KBM-7 (cell line): Measurements from ENCODE around the gene ABCG1.
A peak's percentile ranks its signal among the peaks of the same experiment; 100 is the strongest.

Experiments
- DNase-seq: peaks from one replicate; pipeline ENCODE4 v3.0.0-alpha.2; 2015
- in situ Hi-C: fragments of 300-500 bp; cut with MboI; formaldehyde crosslinking; loops from 2 replicates; pipeline ENCODE4 v1.14.3; 2020; ENCODE audit warnings: low sequenced_read_pairs, low pct_unique_long_range_greater_than_20kb, mixed read lengths

Gene ABCG1

DNA sequence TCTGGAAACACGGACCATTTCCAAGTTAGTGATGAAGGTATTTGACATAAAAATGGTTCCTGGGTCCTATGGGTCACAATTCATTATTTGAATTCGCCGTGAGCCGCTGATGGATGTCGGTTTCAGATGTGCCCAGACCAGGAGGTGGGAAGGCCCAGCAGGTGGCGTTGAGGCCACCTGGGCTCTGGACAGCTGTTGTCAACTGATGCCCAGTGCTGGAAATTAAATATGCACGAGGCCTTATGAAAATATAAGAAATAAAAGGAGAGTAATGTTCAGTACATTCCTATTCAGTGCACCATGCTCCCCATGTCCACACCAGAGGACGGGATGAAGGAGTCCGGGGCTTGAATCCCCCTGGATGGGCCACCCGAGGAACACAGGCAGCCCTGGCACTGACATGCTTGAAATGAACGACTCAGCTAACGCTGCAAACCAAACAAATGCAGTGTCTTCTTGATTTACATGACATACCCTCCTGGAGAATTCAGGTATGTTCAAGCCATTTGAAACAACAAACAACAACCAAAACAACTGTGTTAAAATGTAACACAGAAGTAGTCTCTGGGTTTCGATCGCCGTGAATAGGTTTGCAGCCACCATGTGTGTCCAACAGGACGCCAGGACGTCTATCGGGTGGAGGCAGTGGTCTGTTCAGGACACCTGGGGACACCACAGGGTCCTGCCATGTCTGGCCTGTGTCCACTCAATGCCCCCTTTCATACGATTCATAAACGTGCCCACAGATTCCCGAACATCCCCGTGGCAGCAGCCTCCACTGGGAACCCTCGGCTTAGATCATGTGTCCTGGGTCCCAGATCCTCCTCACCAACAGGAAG is 90.2 kb downstream of the ABCG1 start:
- no peak for DNase-seq
- in situ Hi-C loops = no loop called here

DNA sequence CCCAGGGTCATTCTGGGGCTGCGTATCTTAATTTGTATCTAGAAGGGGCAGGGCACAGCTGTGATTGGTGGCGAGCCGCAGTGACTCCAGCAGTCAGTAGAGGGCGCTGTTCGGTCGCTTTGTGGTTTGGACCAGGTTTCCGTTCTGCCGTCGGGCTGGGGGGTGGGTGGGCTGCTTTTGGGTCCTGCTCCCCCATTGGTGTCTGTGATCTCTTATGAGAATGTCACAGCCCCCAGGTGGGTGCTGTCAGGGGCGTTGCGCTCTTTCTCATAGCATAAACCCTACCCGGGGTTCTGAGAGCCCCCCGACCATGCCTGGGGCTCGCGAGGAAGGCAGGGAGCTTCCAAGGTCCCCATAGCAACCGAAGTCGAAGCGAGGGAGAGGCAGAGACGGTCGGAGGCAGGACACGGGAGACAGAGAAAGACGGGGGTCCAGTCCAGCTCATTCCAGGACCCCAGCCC is 90.8 kb downstream of the ABCG1 start:
- DNase-seq = peak; percentile 59
- in situ Hi-C loops = no loop called here

DNA sequence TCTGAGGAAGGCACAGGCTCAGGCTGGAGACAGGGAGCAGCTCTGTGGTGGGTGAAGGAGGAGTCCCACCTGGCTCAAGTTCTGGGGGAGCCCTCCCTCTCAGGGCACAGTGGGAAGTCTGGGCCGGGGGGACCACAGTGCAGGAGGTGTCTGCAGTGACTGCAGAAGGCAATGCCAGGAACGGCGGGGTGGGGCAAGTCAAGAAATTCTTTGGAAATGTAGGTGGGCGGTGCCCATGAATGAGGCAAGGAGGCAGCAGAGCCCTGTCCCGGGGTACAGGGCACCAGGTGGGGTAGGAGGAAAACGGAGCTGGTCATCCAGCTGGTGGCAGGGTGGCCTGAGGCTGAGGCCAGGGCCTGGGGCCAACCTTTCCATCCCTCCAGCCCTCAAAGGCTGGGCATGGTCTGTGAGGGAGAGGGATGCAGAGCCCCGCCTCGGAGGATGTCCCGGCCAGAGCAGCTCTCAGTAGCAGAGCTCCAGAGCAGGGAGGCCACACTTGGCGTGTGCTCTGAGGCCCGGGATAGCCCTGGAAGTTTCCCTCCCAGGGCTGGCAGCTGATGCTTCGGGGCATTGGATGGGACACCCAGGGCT is 91.6 kb downstream of the ABCG1 start:
- in situ Hi-C loops = no loop called here
- DNase-seq = no peak

DNA sequence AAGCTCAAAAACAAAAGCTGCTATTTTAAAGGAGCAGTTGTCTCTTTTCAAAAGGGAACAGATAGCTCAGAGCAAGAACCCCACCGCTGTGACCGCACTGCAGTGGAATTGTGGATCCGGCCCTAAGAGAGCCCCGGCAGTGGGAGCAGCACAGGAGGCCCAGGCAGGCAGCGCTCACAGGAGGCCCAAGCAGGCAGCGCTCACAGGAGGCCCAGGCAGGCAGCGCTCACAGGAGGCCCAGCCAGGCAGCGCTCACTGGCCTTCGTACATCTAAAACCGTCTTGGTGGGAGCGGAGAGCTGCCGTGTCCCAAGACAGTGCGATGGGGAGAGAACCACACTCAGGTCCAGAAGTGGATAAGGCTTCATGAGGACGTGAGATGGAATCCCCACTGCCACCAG is 92.2 kb downstream of the ABCG1 start:
- in situ Hi-C loops = no loop called here
- DNase-seq = no peak

DNA sequence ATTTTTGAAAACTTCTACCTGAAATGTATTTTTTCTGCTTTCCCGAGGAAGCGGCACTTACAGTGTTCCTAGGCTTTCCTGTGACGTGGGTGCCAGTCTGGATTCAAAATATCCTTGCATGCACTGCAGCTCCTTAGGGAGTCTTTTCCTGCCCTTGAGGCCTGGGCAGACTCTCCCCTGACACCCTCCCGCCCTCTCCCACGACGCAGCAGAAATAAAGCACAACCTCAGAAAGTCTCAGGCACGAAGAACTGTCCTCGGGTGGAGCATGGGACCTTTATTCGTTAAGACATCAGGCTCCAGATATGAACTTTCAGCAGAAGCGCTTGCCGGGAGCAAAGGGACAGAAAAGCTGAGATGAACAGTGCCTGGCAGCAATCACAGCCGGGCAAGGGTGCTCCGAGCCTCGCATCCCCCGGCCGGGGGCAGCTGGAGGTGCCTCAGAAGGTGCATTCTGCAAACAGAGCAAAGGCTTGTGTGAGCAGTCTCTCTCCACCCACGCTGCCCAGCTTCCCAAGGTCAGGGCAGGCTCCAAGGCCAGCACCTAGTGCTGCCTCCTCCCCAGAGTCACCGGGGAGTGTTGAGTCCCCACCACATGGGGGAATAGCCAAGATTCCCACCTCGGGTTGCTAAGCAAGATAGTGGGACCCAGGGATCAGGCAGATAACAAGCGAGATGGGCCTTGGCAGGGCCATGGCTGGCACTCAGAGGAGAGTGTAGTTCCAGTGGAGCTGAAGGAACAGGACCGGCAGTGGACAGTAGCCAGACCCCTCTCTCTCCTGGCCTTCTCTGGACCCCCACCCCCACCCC is 93.1 kb downstream of the ABCG1 start:
- DNase-seq = no peak
- in situ Hi-C loops = no loop called here

DNA sequence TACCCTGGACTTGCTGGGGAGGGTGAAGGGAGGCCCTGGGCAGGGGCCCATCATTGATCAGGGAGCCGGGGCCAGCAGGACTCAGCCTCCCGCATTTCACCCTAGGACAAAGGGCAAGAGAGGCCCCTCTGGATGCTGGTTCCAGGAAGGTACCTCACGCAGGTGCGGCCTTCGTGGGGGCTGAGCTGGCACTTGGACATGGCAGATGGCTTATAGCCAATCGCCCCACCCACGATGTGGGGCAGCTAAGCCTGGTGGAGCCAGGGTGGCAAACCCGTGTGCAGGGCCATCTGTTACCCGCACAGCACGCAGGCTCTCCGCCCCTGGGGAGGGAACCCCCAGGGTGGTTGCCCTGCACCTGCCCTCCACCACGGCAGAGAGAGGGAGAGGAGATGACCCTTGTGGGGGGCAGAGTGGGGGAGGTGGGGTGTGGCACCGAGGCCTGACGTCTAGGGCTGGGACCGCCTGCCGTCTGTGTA is 93.7 kb downstream of the ABCG1 start:
- no peak for DNase-seq
- in situ Hi-C loops = no loop called here

DNA sequence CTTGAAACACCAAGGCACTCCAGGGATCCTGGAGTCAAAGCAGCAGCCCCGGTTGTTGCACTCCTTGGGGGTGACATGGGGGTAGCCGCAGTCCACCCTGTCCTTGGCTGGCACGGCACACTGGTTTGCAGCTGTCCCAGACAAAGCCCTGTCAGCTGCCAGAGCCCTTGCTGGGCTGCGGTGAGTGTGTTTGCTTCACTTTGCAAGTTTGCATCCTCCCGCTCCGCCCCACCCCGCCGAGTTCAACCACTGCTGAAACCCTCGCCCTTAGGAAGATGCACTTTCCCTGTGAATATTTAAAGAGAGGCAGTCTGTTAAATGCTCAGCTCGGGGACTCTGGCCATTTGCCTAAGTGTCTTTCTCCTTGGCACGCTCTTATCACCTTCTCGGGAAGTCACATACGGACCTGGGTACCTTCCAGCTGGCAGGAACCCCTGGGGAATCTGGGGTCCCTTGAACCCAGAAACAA is 94.6 kb downstream of the ABCG1 start:
- in situ Hi-C loops = no loop called here
- DNase-seq = no peak

DNA sequence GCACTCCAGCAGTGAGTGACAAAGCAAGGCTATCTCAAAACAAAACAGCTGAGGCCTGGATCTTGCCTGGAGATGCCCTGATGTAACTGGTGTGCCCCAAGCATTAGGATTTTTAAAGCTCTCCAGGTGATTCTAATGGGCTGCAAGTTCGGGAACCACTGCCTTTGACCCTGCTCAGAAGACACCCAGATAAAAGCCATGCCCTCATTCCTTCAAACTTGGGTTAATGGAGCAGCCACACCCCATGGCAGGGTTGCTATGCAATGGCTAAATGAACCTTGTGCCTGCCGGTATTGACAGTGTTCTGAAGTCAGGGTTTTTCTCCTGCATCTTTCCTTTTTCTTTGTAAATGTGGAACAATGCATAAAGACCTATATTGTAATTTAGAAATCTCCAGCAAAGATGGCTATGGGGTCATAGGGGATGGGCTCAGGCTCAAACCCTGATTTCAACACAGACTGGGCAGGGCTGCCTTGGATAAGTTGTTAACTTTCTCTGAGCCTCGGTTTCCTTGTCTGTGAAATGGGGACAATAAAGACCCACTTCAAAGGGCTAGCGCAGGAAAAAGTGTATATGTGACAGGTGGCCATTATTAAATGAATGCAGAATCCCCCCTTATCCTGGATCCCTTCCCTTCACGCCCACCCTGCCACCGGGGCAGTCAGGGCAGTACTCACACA is 95.8 kb downstream of the ABCG1 start:
- DNase-seq = no peak
- in situ Hi-C loops = no loop called here

DNA sequence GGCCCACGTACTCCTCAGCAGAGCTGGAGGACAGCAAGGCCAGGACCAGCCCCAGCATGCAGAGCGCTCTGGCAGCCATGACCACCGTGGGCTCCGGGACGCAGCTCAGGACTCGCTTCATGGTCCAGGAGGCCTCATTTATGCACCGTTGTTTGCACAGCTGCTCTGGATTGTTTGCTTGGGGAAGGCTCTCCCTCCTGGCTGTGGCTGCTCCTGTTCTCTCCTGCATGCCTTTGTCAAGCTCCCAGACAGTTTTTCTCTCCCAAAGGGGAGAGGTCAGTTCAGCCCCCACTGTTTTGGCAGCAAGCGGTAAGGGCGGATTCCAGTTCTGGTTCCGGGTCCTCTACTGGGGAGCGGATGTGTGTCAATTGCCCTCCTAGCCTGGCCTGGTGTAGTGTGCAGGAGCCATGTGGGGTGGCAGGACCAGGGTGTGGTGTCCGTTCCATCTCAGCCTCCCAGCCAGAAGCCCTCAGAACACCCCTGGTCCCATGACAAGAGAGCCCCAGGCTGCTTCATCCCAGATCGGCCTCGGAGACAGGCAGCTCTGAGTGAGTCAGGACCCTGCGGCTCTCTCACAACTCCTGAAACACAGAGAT is 96.5 kb downstream of the ABCG1 start, which contains the start of gene TFF3:
Gene TFF3 (minus strand): TSS at position 114 of the 596 bp plus-strand sequence. CDS start 35 bp downstream, at position 79.
- in situ Hi-C loops = no loop called here
- no peak for DNase-seq

DNA sequence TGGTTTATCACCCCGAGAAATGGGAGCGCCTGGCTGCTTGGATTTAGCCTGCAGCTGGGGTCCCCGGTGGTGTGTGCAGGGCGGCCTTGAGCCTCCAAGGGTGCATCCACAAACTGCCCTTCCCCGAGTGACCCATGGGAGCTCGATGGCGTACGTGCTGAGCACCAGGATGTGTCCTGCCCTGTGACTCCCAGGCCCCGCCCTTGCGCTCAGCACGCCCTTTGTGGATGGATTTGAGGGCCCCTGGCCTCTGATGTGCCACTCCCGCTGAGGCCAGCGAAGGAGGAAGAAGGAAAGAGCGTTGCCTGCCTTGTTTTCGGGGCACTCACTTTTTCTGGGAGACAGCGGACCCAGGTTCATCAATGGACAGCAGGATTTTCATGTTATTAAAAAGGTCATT is 98.0 kb downstream of the ABCG1 start:
- in situ Hi-C loops = no loop called here
- no peak for DNase-seq

DNA sequence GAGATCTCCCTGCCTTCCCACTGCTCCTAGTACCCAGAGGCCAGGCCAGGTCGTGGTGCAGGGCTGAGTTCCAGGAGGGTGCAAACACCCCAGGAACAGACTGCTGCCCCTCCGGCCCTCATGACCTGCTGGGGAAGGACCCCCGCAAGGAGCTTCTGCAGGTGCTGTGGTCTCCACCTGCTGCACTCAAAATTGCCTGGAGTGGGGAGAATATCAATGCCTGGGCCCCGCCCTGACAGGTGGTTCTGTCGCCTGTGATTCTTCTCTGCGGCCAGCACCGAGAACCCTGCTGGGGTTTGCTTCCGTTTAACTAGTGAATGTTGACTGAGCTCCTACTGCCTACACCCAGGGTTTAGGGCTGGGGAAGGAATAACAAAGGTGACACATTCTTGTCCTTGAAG is 98.4 kb downstream of the ABCG1 start:
- in situ Hi-C loops = no loop called here
- DNase-seq = no peak

DNA sequence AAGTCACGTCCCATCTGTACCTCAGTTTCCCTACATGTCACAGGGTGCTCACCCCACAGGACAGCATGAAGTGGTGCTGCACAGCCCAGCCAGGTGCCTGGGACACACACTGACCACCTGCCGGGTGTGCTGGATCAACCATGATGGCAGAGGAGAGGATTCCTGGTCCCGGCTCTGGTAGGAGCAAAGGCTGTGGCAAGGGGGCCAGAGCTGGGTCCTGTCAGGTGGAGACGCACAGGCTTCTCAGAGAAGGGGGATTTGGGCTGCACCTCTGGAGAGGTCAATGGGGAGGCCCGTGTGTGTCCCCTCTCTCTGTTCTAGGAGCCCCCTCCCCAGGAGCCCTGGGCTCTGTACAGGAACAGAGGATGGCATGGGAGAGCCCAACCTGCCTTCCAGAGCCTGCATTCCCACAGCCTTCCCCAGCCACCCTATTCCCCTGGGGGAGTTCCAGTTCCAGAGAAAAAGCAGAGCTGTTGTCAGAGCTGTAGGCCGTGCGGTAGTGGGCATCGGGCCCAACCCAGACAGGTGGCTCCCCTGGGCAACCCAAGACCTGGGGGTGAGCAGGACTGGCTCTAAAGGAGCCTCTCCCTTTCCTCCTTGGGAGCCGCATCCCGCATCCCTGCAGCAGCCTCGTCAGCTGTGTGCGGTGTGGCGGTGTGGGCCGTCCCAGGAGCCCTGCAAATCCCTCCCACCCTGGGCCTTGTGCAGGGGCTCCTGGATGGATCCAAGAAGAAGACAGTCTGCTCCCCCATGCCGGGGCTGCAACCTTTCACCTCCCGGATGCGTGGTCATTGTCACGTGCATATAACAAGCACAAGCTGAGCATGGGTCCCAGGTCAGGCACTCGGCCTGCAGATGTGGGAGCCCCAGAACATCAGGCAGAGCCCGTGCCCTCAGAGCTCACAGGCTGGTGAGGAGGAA is 99.1 kb downstream of the ABCG1 start:
- in situ Hi-C loops = no loop called here
- no peak for DNase-seq

DNA sequence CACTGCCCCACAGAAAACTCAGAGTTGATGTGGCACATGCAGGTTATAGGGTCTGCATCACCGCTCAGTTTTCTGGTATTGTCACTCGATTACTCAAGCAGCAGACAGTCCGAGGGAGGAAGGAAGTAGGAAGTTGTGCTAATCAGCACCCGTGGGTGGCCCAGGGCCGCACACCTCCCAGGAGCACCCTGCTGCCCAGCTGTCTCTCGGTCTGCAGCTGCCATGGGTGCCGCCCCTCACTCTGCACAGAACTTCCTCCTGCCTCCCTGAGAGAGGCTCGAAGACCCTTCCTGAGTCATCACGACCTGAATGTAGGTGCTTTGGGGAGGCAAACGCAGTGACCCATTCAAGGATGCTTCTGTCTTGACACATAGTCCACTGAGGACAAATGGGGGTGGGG is 100.4 kb downstream of the ABCG1 start:
- in situ Hi-C loops = no loop called here
- DNase-seq = no peak

DNA sequence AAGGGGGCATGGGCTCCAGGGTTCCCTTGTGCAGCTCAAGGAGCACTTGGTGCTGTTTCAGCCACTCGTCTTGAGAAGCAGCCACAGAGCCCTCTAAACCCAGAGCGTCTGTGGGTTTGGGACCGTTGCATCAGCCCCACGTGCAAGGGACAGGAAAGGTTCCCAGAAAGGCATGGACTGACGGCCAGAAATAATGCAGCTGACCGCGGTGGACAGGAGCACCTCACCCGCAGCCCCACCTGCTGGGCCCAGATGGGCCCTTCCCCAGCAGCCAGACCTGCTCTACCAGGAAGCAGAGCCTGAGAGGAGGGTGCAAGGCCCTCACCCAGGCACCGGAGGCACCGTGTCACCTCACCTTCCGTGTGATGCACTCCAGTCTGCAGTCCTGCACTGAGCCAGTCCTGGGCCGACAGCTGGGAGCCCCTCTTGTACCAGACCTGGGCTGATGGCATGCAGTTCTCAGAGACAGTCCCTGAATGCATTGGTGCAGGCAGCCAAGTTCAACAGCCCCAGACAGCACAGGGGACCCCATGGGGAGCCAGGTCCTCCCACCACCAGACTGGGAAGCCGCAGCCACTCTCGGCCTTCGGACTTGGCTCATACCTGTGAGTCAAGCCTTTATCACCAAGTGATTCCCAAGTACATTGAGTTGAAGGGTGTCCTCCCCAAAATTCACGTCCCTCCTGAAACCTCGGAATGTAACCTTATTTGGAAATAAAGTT is 101.1 kb downstream of the ABCG1 start:
- in situ Hi-C loops = no loop called here

DNA sequence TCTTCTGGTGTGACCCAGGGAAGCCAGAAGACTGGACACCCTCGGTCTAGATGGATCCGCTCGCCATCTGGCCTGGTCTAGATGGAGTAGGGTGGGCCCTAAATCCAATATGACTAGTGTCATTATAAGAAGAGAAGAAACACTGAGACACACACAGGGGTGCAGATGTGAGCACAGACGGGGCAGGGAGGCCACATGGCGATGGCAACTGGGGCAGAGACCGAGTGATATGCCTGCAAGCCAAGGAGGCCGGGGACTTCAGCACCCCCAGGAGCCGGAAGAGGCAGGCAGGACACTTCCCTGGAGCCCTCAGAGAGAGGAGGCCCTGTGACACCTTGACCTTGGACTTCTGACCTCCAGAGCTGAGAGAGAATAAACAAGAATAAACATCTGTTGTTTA is 101.9 kb downstream of the ABCG1 start:
- no peak for DNase-seq
- in situ Hi-C loops = no loop called here

More for the DNA sequence above, 101.1 kb downstream of the ABCG1 start:
- DNase-seq = no peak

DNA sequence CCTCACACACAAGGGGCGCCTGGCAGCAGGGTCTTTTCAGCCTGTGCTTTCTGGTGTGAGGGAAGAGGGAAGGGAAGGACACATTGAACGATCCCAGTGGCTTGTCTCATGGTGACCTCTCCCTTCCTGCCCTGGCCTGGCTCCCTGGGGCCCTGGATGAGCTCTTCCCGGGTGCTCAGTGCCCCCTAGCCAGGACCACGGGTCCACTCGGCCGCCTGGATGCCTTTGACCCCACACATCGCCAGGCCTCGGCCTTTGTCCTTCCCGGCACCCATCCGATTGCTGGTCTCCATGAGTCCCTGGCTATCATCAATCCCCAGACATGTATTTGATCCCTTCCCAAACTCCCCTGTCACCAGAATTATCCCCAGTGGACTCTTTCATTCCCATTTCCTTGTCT is 102.3 kb downstream of the ABCG1 start:
- no peak for DNase-seq
- in situ Hi-C loops = no loop called here

DNA sequence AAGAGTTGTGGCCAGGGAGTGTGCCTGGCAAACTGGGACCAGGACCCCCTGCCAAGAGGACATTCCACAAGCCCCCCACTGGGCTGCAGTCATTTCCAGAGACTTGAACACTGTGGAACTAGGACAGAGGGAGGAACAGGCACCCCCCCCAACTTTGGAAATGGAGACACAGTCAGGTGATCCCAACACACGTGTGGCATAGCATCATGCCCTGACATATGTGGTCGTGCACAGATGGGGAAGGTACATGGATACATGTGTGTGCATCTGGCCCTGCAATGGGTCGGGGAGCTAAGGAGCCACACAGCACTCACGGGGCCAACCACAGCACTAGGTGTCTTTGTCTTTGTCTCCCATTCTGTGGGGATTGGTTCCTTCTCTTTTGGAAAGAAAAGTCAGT is 102.9 kb downstream of the ABCG1 start:
- DNase-seq = no peak
- in situ Hi-C loops = no loop called here
